Limb (tissue), 2 donors: ENCODE results near the gene HAAO.

Experiments
- DNase-seq, 2 donors: peaks; one replicate each; pipeline ENCODE4 v3.0.0-alpha.2; 2016; ENCODE audit errors: extremely low spot score in 2 of 2

The HAAO gene

DNA sequence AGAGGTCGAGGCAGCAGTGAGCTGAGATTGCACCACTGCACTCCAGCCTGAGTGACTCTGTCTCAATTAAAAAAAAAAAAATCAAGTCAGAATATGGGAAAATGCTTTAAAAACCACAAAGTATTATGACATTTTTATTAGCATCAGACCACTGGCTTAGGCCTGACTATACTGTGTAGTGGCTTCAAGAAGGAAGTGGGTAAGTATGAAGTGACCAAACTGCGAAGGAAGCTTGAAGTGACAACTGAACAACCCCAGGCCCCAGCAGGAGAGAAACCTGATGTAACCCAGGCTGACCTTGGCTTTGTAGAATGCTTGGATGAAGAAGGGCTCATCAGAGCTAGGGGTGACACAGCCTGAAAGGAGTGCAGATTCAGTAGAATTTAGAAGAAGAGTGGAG is 21.4 kb upstream of the HAAO start:
- DNase-seq = no peak

- no peak for DNase-seq
Measured at GRCh38 chr2:42812899-42813479, 20.6 kb upstream of the HAAO start.

GRCh38 chr2:42810971-42811811 is 18.8 kb upstream of the HAAO start:
- peak; percentile 63 to 83 for DNase-seq

- DNase-seq = peak; percentile 92 to 99
Measured at GRCh38 chr2:42810121-42810970, 18.0 kb upstream of the HAAO start.

- peak in 1 of 2 donors; percentile 86 for DNase-seq
Measured at GRCh38 chr2:42809819-42810120, 17.4 kb upstream of the HAAO start.

GRCh38 chr2:42809131-42809818 is 16.9 kb upstream of the HAAO start:
- DNase-seq = no peak

GRCh38 chr2:42808301-42808700 is 15.9 kb upstream of the HAAO start:
- no peak for DNase-seq

DNA sequence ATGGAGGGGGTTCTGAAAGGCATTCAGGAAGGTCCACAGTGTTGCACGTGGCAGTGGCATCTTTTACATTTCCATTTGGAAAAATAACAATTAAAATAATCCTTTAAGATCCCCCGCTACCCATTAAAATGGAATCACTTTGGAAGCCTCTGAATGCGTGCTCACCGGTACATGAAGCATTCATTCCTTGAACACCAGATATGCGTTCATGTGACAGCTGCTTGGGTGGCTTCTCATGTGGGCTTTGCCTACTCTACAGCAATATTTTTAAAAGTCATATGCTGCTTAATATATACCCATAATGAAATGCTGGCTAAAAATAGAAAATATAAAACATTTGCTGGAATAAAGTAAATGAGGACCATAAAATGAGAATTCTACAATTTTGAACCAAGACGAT is 14.4 kb upstream of the HAAO start:
- DNase-seq = no peak

DNA sequence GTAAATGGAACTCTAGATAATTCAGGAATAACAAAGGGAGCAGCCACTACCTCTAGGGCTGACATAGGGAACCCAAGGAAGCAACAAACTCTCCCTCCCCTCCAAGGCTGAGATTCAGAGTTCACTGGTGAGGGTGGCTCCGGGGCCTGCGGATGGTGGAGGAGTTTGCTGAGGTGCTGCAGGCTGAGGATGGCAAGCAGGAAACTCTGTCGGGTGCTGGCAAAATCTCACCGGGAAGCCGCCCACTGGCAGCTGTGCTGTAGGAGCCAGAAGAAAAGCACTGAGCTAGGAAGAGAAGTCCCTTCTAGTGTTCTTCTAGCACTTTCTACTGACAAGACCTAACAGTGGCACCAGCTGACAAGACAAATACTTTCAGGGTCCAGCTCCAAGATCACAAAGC is 12.5 kb upstream of the HAAO start:
- no peak for DNase-seq

- DNase-seq = no peak
Measured at GRCh38 chr2:42804338-42804737, 12.0 kb upstream of the HAAO start.

- no peak for DNase-seq
Measured at GRCh38 chr2:42802150-42802549, 9.8 kb upstream of the HAAO start.

DNA sequence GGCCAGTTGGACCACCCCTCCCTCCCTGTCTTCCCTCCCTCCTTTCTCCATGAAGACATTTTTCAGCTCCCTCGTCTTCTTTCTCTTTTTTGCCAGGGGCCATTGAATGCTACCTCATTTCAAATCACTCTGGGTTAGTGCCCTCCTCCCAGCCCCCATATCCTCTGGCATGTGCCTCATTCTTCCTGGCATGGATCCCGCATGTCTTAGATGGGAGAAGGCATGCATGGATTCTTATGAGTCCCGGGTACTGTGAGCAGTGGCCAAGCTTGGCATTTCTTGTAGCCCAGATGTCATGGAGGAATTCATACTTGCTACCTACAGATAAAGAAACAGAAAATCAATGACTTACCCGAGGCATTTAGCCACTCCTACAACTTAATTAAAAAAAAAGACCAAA is 9.0 kb upstream of the HAAO start:
- DNase-seq = peak in 1 of 2 donors; percentile 40

DNA sequence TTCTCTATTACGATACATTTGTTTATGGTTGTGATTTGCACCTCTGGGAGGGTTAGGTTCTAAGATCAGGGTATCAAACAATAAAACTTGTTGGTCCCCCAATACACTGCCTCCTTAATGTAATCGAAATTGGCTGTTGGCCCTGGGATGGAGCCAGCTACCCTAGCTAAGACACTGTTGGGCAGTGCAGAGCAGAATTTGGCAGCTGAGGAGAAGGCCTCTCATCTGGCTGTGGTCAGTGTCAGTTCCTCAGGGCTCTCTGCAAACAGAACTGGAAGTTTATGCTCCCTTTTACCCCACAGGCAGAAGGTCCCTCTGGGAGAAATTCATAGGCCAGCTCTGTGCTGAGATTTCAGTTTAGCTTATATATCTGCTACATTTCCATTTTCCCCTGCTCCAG is 8.6 kb upstream of the HAAO start:
- no peak for DNase-seq

DNA sequence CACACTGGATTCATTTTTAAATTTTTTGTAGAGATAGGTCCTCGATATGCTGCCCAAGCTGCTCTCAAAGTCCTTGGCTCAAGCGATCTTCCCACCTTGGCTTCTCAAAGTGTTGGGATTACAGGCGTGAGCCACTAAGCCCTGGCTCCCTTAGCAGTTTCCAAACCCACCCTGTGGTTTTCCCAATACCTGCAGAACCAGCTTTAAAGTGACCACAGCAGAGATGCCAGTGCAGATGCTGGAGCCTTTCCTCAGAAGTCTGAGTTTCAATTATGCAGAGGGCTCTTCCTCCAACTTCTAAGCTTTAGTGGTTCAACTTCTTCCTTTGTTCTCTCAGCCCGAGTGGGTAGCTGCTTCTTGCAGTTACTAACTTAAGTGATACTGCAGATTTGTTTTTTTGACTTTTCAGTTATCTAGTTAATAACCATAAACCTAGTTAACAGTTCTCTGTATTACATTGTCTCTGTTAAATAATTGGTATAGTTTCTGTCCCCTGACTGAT is 8.1 kb upstream of the HAAO start:
- DNase-seq = no peak

DNA sequence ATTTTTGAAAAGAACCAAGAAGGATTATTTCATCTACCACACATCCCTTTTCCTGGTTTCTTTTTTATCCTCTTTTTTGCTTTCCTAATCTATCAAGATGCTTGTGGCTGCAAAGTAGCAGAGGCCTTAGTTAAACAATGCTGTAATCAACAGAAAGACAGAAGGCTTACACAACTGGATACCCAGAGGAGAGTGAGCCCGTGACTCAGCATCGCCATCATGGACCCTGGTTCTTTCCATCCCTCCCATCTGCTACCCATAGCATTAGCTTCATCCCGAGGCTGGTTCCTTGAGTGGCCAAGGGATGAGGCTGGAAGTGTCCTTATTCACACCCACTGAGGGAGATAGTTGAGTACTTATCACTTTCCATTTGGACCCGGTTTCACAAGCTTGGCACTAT is 7.5 kb upstream of the HAAO start:
- no peak for DNase-seq

- no peak for DNase-seq
Measured at GRCh38 chr2:42797281-42797680, 4.9 kb upstream of the HAAO start.

GRCh38 chr2:42796427-42797248 is 4.3 kb upstream of the HAAO start:
- DNase-seq = no peak

GRCh38 chr2:42795841-42796301 is 3.5 kb upstream of the HAAO start:
- DNase-seq = peak in 1 of 2 donors; percentile 24

DNA sequence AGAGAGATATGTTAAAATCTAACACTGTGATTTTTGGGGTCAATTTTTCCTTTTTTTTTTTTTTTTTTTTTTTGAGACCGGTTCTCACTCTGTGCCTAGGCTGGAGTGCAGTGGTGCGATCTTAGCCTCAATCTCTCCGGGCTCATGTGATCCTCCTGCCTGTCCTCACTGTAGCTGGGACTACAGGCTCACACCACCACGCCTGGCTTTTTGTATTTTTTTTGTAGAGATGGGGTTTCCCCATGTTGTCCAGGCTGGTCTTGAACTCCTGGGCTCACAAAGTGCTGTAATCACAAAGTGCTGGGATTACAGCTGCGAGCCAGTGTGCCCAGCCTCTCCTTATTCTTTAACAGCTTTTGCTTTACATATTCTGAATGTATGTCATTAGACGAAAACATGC is 2.9 kb upstream of the HAAO start:
- DNase-seq = no peak

GRCh38 chr2:42794271-42795046 is 2.1 kb upstream of the HAAO start:
- no peak for DNase-seq
